Fibroblast of lung (primary cell): ENCODE data around the gene TMEM82.

ENCODE experiments used
- CTCF ChIP-seq, 2 donors: IDR thresholded peaks in 1 of 2; conservative IDR thresholded peaks in 1 of 2; 1 replicate in 1 of 2; 2 replicates in 1 of 2; pipeline ENCODE4 v1.5.1; 2011 to 2012; ENCODE audit warnings: low read length in 2 of 2, control low read depth in 1 of 2, inconsistent platforms in 1 of 2, low read depth in 1 of 2, mild to moderate bottlenecking in 1 of 2
- EZH2 ChIP-seq: IDR thresholded peaks from 2 replicates; pipeline ENCODE4 v1.5.1; 2012; ENCODE audit warnings: low read length, control low read depth, mild to moderate bottlenecking; ENCODE audit errors: missing control alignments

GRCh38 chr1:15717418-15718125 is 24.7 kb upstream of the TMEM82 start:
- TF ChIP-seq CTCF (conservative IDR thresholded peaks at IDR 0.05 in 1 of 2, IDR thresholded peaks at IDR 0.05 in 1 of 2; ENCODE audit: low read depth in 1 of 2, low read length in 2 of 2) (no peak), EZH2 (no peak)
